Hematopoietic multipotent progenitor cell treated with erythropoietin and hydrocortisone succinate and interleukin-3 and kit ligand, for 17 days (in vitro differentiated cells): Measurements from ENCODE around the gene TNFSF8.

Experiments used
- DNase-seq: peaks from one replicate; pipeline ENCODE4 v3.0.0-alpha.2; 2015; ENCODE audit warnings: low spot score

TNFSF8 gene

GRCh38 chr9:114905170-114905940 is 25.0 kb downstream of the TNFSF8 start:
- no peak for DNase-seq

GRCh38 chr9:114902786-114903524 is 27.4 kb downstream of the TNFSF8 start:
- DNase-seq = no peak

- DNase-seq = no peak
These were observed 29.2 kb downstream of the TNFSF8 start for GRCh38 chr9:114900942-114901802.

- DNase-seq = no peak
These were observed 30.4 kb downstream of the TNFSF8 start for GRCh38 chr9:114899995-114900394.

- DNase-seq = no peak
These were observed 30.9 kb downstream of the TNFSF8 start for GRCh38 chr9:114899461-114899860.

- no peak for DNase-seq
These were observed 31.6 kb downstream of the TNFSF8 start for GRCh38 chr9:114898741-114899140.

GRCh38 chr9:114897196-114897595 is 33.2 kb downstream of the TNFSF8 start:
- no peak for DNase-seq

- DNase-seq = no peak
These were observed 34.0 kb downstream of the TNFSF8 start for GRCh38 chr9:114896344-114896743.

GRCh38 chr9:114895521-114895991 is 34.8 kb downstream of the TNFSF8 start:
- no peak for DNase-seq

- no peak for DNase-seq
These were observed 35.6 kb downstream of the TNFSF8 start for GRCh38 chr9:114894609-114895433.

- DNase-seq = no peak
These were observed 36.2 kb downstream of the TNFSF8 start for GRCh38 chr9:114894206-114894605.

GRCh38 chr9:114893221-114894010 is 37.0 kb downstream of the TNFSF8 start:
- no peak for DNase-seq

GRCh38 chr9:114889802-114890224 is 40.6 kb downstream of the TNFSF8 start:
- DNase-seq = no peak

GRCh38 chr9:114888607-114889006 is 41.8 kb downstream of the TNFSF8 start:
- DNase-seq = no peak

- no peak for DNase-seq
These were observed 42.4 kb downstream of the TNFSF8 start for GRCh38 chr9:114887963-114888362.

GRCh38 chr9:114884787-114885452 is 45.5 kb downstream of the TNFSF8 start:
- no peak for DNase-seq

- DNase-seq = no peak
These were observed 46.7 kb downstream of the TNFSF8 start for GRCh38 chr9:114883709-114884108.

GRCh38 chr9:114880291-114880745 is 50.1 kb downstream of the TNFSF8 start:
- no peak for DNase-seq

- DNase-seq = no peak
These were observed 51.4 kb downstream of the TNFSF8 start for GRCh38 chr9:114878879-114879564.
